Measurements from ENCODE around the gene TLE2.

- TF ChIP-seq, protein P1, sequence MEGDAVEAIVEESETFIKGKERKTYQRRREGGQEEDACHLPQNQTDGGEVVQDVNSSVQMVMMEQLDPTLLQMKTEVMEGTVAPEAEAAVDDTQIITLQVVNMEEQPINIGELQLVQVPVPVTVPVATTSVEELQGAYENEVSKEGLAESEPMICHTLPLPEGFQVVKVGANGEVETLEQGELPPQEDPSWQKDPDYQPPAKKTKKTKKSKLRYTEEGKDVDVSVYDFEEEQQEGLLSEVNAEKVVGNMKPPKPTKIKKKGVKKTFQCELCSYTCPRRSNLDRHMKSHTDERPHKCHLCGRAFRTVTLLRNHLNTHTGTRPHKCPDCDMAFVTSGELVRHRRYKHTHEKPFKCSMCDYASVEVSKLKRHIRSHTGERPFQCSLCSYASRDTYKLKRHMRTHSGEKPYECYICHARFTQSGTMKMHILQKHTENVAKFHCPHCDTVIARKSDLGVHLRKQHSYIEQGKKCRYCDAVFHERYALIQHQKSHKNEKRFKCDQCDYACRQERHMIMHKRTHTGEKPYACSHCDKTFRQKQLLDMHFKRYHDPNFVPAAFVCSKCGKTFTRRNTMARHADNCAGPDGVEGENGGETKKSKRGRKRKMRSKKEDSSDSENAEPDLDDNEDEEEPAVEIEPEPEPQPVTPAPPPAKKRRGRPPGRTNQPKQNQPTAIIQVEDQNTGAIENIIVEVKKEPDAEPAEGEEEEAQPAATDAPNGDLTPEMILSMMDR (IDR thresholded peaks at IDR 0.05; ENCODE audit: insufficient read depth, low read length, poor library complexity, severe bottlenecking), result no peak
- TF ChIP-seq EZH2phosphoT487 (conservative IDR thresholded peaks at IDR 0.05; ENCODE audit: low read length), result no peak
Measured at GRCh38 chr19:3001235-3001800, 27.8 kb downstream of the TLE2 start.

Data from SU-DHL-6 (cell line).